Mesothelial cell of epicardium (in vitro differentiated cells): ENCODE measurements around the gene SUMF1. TPM values are rescaled to one million over a fixed set of nuclear protein-coding genes. Genes with fewer than 3 reads are reported as not detected.

Source experiments
- DNase-seq, 2 experiments: peaks; one replicate each; pipeline ENCODE4 v3.0.0; 2021; ENCODE audit warnings: low spot score in 2 of 2; ENCODE audit not compliant: unreplicated experiment in 2 of 2
- H3K27ac Mint-ChIP-seq: 2 replicates; pipeline ENCODE4 v1.8.0; 2021; ENCODE audit warnings: mixed read lengths
- H3K27me3 Mint-ChIP-seq: 2 replicates; pipeline ENCODE4 v1.8.0; 2021; ENCODE audit warnings: low read depth, mixed read lengths
- H3K36me3 Mint-ChIP-seq: 2 replicates; pipeline ENCODE4 v1.8.0; 2021; ENCODE audit warnings: mixed read lengths
- H3K4me1 Mint-ChIP-seq: 2 replicates; pipeline ENCODE4 v1.8.0; 2021; ENCODE audit warnings: mixed read lengths
- H3K4me3 Mint-ChIP-seq: 2 replicates; pipeline ENCODE4 v1.8.0; 2021; ENCODE audit warnings: mild to moderate bottlenecking, moderate library complexity, mixed read lengths
- H3K9me3 Mint-ChIP-seq: 2 replicates; pipeline ENCODE4 v1.8.0; 2021; ENCODE audit warnings: mixed read lengths
- CTCF ChIP-seq: fragments of 200-600 bp; sonication (generic); IDR thresholded peaks from one replicate; pipeline ENCODE4 v1.5.0; 2021; ENCODE audit warnings: antibody characterized with exemption; ENCODE audit not compliant: unreplicated experiment
- total RNA-seq: library from RNA; stranded (reverse); gene quantifications from 3 replicates; pipeline ENCODE4 v1.2.1, GENCODE V29; 2021

The SUMF1 gene
- total RNA-seq, 1 donor from 2014 or later: 28.7 TPM

- H3K27me3 Mint-ChIP-seq: peaks cover 50% of the 10 kb centered on the region
- no peaks in the 10 kb centered on the region for H3K9me3 Mint-ChIP-seq
- H3K4me1 Mint-ChIP-seq: peaks cover 33% of the 10 kb centered on the region
- peak overlapping the region; percentile 91 for H3K4me3 Mint-ChIP-seq
- DNase-seq: peak in 1 of 2 experiments; percentile 51
- TF ChIP-seq CTCF: no peak
- H3K36me3 Mint-ChIP-seq: no peaks in the 10 kb centered on the region
- H3K27ac Mint-ChIP-seq: peak overlapping the region; percentile 95
These were observed 25.3 kb upstream of the SUMF1 start for GRCh38 chr3:4492208-4493013.

GRCh38 chr3:4491855-4492207 lies 24.8 kb upstream of the SUMF1 start:
- Mint-ChIP-seq H3K9me3 (no peaks in the 10 kb centered on the region), H3K27me3 (peaks cover 47% of the 10 kb centered on the region), H3K4me1 (peaks cover 33% of the 10 kb centered on the region), H3K27ac (no peak overlapping the region), H3K36me3 (no peaks in the 10 kb centered on the region), H3K4me3 (peak overlapping the region; percentile 91)
- no peak for DNase-seq
- no peak for TF ChIP-seq CTCF

- no peak for TF ChIP-seq CTCF
- Mint-ChIP-seq H3K27ac (no peak overlapping the region), H3K4me3 (no peak overlapping the region)
These were observed 11.2 kb upstream of the SUMF1 start for GRCh38 chr3:4478261-4478660.

GRCh38 chr3:4476496-4476895 lies 9.4 kb upstream of the SUMF1 start:
- Mint-ChIP-seq H3K27me3 (peaks cover 72% of the 10 kb centered on the region), H3K36me3 (no peaks in the 10 kb centered on the region), H3K4me1 (no peaks in the 10 kb centered on the region)

More at GRCh38 chr3:4478261-4478660, 11.2 kb upstream of the SUMF1 start:
- H3K4me1 Mint-ChIP-seq: no peaks in the 10 kb centered on the region
- no peaks in the 10 kb centered on the region for H3K9me3 Mint-ChIP-seq
- peaks cover 58% of the 10 kb centered on the region for H3K27me3 Mint-ChIP-seq
- no peak for DNase-seq
- no peaks in the 10 kb centered on the region for H3K36me3 Mint-ChIP-seq

GRCh38 chr3:4475804-4476203 lies 8.7 kb upstream of the SUMF1 start:
- Mint-ChIP-seq H3K27me3 (peaks cover 76% of the 10 kb centered on the region), H3K36me3 (no peaks in the 10 kb centered on the region), H3K9me3 (no peaks in the 10 kb centered on the region), H3K27ac (no peak overlapping the region), H3K4me3 (no peak overlapping the region), H3K4me1 (no peaks in the 10 kb centered on the region)
- no peak for DNase-seq
- no peak for TF ChIP-seq CTCF

More at GRCh38 chr3:4476496-4476895, 9.4 kb upstream of the SUMF1 start:
- no peak for DNase-seq
- TF ChIP-seq CTCF: no peak
- Mint-ChIP-seq H3K27ac (no peak overlapping the region), H3K4me3 (no peak overlapping the region), H3K9me3 (no peaks in the 10 kb centered on the region)
